Liver (tissue), 9 donors: ENCODE data around the gene XYLT1. TPM values are rescaled to one million over a fixed set of nuclear protein-coding genes. Genes with fewer than 3 reads are reported as not detected.

Experiments used
- DNase-seq: peaks from one replicate; pipeline ENCODE4 v3.0.0-alpha.2; 2017; ENCODE audit warnings: low spot score
- H3K27ac ChIP-seq, 2 donors: one replicate each; pipeline ENCODE4 v1.7.0; 2013; ENCODE audit warnings: inconsistent platforms in 2 of 2, low read length in 2 of 2, control low read depth in 1 of 2, low read depth in 1 of 2, mild to moderate bottlenecking in 1 of 2
- H3K27me3 ChIP-seq, 4 donors: one replicate each; pipeline versions ENCODE4 v1.6.1 to v1.7.0; 2013; ENCODE audit warnings: low read length in 3 of 4, inconsistent platforms in 1 of 4, mild to moderate bottlenecking in 1 of 4, moderate library complexity in 1 of 4; ENCODE audit not compliant: control insufficient read depth in 4 of 4, insufficient read depth in 4 of 4
- H3K36me3 ChIP-seq, 4 donors: one replicate each; pipeline versions ENCODE4 v1.6.1 to v1.7.0; 2013; ENCODE audit warnings: low read length in 3 of 4, mild to moderate bottlenecking in 3 of 4, low read depth in 1 of 4, moderate library complexity in 1 of 4; ENCODE audit not compliant: control insufficient read depth in 4 of 4, insufficient read depth in 3 of 4
- H3K4me1 ChIP-seq, 4 donors: one replicate each; pipeline versions ENCODE4 v1.6.1 to v1.7.0; 2013; ENCODE audit warnings: low read length in 3 of 4, mild to moderate bottlenecking in 3 of 4, moderate library complexity in 1 of 4; ENCODE audit not compliant: control insufficient read depth in 4 of 4, insufficient read depth in 4 of 4
- H3K4me3 ChIP-seq, 3 donors: one replicate each; pipeline versions ENCODE4 v1.6.1 to v1.7.0; 2013; ENCODE audit warnings: low read length in 3 of 3, control low read depth in 1 of 3, low read depth in 1 of 3, mild to moderate bottlenecking in 1 of 3
- H3K9ac ChIP-seq, 2 donors: one replicate each; pipeline ENCODE4 v1.7.0; 2013; ENCODE audit warnings: low read length in 2 of 2, mild to moderate bottlenecking in 2 of 2, moderate library complexity in 2 of 2, control low read depth in 1 of 2, low read depth in 1 of 2
- H3K9me3 ChIP-seq, 4 donors: one replicate each; pipeline versions ENCODE4 v1.6.1 to v1.7.0; 2013; ENCODE audit warnings: low read length in 3 of 4; ENCODE audit not compliant: control insufficient read depth in 4 of 4
- EGR1 ChIP-seq, 2 donors: IDR thresholded peaks; 2 replicates each; pipeline ENCODE4 v1.6.1; 2016 to 2018; ENCODE audit warnings: antibody characterized with exemption in 2 of 2, low read depth in 2 of 2
- FOXA1 ChIP-seq: IDR thresholded peaks from 2 replicates; pipeline ENCODE4 v1.6.1; 2016; ENCODE audit warnings: antibody characterized with exemption
- FOXA2 ChIP-seq: IDR thresholded peaks from 2 replicates; pipeline ENCODE4 v1.6.1; 2016; ENCODE audit warnings: antibody characterized with exemption
- GABPA ChIP-seq, 2 donors: IDR thresholded peaks in 1 of 2; conservative IDR thresholded peaks in 1 of 2; 2 replicates each; pipeline ENCODE4 v1.6.1; 2016; ENCODE audit warnings: antibody characterized with exemption in 2 of 2, mild to moderate bottlenecking in 1 of 2, moderate library complexity in 1 of 2
- HNF4A ChIP-seq, 2 donors: conservative IDR thresholded peaks; 2 replicates each; pipeline ENCODE4 v1.6.1; 2016; ENCODE audit warnings: antibody characterized with exemption in 2 of 2, mild to moderate bottlenecking in 2 of 2
- HNF4G ChIP-seq: IDR thresholded peaks from 2 replicates; pipeline ENCODE4 v1.6.1; 2016; ENCODE audit warnings: antibody characterized with exemption
- JUND ChIP-seq, 2 donors: IDR thresholded peaks; 2 replicates each; pipeline ENCODE4 v1.6.1; 2016; ENCODE audit warnings: antibody characterized with exemption in 2 of 2
- NR2F2 ChIP-seq: IDR thresholded peaks from 2 replicates; pipeline ENCODE4 v1.6.1; 2016; ENCODE audit warnings: antibody characterized with exemption
- SP1 ChIP-seq: IDR thresholded peaks from 2 replicates; pipeline ENCODE4 v1.6.1; 2018; ENCODE audit warnings: antibody characterized with exemption, mild to moderate bottlenecking
- TAF1 ChIP-seq: conservative IDR thresholded peaks from 2 replicates; pipeline ENCODE4 v1.6.1; 2016; ENCODE audit warnings: antibody characterized with exemption, mild to moderate bottlenecking
- YY1 ChIP-seq: IDR thresholded peaks from 2 replicates; pipeline ENCODE4 v1.6.1; 2016; ENCODE audit warnings: antibody characterized with exemption, mild to moderate bottlenecking
- WGBS: extraction: QIAGEN DNeasy Blood & Tissue Kit; methylation state at CpG from one replicate; pipeline ENCODE4 v1.1.7; 2013; 5-methylcytosine and 5-hydroxymethylcytosine counted together
- polyA plus RNA-seq, 2 donors: library from polyadenylated mRNA; stranded (reverse) in 1 of 2; unstranded in 1 of 2; fragments of 200-250 nt in 1 of 2; fragments of >200 nt in 1 of 2; fragmentation: Nextera tagmentation in 1 of 2; extraction: Ambion mirVana in 1 of 2; gene quantifications; one replicate each; pipeline versions ENCODE4 v1.2.1 to v1.2.3, GENCODE V29; 2013 to 2015
- total RNA-seq, 2 donors: library from RNA; depleted of rRNA; stranded (reverse); fragments of >200 nt; gene quantifications; one replicate each; pipeline ENCODE4 v1.2.3, GENCODE V29; 2014
- TF ChIP-seq, protein P1 (sequence below): fragments of 150-350 bp; IDR thresholded peaks from 2 replicates; pipeline ENCODE4 v1.5.1; 2017; ENCODE audit warnings: improper control_type of control experiment, low read depth, low read length; ENCODE audit not compliant: missing input control
- TF ChIP-seq, protein P2 (sequence below): IDR thresholded peaks from 2 replicates; pipeline ENCODE4 v1.6.1; 2016; ENCODE audit warnings: antibody characterized with exemption
- TF ChIP-seq, protein P3 (sequence below): IDR thresholded peaks from 2 replicates; pipeline ENCODE4 v1.6.1; 2016; ENCODE audit warnings: antibody characterized with exemption
- TF ChIP-seq, protein P4 (sequence below): IDR thresholded peaks from 2 replicates; pipeline ENCODE4 v1.6.1; 2016; ENCODE audit warnings: antibody characterized with exemption, mild to moderate bottlenecking
- TF ChIP-seq, protein P5 (sequence below): IDR thresholded peaks from 2 replicates; pipeline ENCODE4 v1.6.1; 2016; ENCODE audit warnings: antibody characterized with exemption
- donor health status: healthy.
- donor health status: healthy.
- donor health status: healthy.
- donor health status: healthy.
- donor health status: healthy.

The XYLT1 gene
- total and polyA plus RNA-seq, 4 donors: 0.25 to 2.3 (median 0.53) TPM

DNA sequence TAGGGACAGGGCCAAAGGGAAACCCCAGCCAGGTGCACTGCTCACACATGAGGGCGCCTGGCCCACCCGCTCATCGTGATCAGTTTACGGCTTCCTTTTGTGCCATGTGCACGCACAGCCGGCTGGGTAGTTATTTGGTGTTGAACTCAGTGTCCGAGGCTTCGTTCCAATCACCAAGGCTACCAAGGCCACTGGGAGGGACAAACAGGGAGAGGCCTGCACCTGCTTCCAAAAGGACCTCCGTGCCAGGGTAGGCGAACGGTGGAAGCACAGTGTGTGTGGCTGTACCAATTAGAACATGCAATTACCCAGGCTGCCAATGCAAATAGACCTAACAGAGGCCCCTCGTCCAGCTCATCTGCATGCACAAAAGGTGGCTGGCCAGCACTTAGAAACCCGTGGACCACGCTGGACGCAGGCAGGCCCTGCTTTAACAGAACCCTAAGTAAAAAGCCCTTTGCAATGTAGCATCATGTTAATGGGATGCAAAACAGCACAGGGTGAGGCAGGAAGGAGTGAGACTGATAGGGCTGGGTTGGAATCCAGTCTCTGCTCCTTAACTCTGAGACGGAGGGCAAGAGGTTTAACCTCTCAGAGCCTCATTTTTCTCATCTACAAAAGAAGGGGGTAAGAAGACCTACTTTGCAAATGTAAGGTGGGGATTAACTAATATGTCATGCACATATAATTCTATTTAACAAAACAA, 204.0 kb downstream of the XYLT1 start:
- no peak overlapping the region for H3K9ac ChIP-seq
- no peak overlapping the region for H3K27ac ChIP-seq
- H3K27me3 ChIP-seq: no peaks in the 10 kb centered on the region
- H3K36me3 ChIP-seq: no peaks in the 10 kb centered on the region
- H3K4me1 ChIP-seq: no peaks in the 10 kb centered on the region
- DNase-seq: no peak
- H3K9me3 ChIP-seq: no peaks in the 10 kb centered on the region
- H3K4me3 ChIP-seq: no peak overlapping the region
- WGBS: 73% methylated on average over 16 of the region's 16 CpGs
- TF ChIP-seq, protein P1, sequence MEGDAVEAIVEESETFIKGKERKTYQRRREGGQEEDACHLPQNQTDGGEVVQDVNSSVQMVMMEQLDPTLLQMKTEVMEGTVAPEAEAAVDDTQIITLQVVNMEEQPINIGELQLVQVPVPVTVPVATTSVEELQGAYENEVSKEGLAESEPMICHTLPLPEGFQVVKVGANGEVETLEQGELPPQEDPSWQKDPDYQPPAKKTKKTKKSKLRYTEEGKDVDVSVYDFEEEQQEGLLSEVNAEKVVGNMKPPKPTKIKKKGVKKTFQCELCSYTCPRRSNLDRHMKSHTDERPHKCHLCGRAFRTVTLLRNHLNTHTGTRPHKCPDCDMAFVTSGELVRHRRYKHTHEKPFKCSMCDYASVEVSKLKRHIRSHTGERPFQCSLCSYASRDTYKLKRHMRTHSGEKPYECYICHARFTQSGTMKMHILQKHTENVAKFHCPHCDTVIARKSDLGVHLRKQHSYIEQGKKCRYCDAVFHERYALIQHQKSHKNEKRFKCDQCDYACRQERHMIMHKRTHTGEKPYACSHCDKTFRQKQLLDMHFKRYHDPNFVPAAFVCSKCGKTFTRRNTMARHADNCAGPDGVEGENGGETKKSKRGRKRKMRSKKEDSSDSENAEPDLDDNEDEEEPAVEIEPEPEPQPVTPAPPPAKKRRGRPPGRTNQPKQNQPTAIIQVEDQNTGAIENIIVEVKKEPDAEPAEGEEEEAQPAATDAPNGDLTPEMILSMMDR: no peak
- TF ChIP-seq EGR1 (IDR thresholded peaks at IDR 0.05; ENCODE audit: low read depth in 2 of 2) (no peak), SP1 (no peak), HNF4A (conservative IDR thresholded peaks at IDR 0.05) (no peak), JUND (IDR thresholded peaks at IDR 0.05) (no peak), NR2F2 (no peak), HNF4G (no peak), TAF1 (no peak)
- TF ChIP-seq, protein P2, sequence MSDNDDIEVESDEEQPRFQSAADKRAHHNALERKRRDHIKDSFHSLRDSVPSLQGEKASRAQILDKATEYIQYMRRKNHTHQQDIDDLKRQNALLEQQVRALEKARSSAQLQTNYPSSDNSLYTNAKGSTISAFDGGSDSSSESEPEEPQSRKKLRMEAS: no peak
- TF ChIP-seq, protein P3, sequence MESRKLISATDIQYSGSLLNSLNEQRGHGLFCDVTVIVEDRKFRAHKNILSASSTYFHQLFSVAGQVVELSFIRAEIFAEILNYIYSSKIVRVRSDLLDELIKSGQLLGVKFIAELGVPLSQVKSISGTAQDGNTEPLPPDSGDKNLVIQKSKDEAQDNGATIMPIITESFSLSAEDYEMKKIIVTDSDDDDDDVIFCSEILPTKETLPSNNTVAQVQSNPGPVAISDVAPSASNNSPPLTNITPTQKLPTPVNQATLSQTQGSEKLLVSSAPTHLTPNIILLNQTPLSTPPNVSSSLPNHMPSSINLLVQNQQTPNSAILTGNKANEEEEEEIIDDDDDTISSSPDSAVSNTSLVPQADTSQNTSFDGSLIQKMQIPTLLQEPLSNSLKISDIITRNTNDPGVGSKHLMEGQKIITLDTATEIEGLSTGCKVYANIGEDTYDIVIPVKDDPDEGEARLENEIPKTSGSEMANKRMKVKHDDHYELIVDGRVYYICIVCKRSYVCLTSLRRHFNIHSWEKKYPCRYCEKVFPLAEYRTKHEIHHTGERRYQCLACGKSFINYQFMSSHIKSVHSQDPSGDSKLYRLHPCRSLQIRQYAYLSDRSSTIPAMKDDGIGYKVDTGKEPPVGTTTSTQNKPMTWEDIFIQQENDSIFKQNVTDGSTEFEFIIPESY: no peak
- TF ChIP-seq, protein P4, sequence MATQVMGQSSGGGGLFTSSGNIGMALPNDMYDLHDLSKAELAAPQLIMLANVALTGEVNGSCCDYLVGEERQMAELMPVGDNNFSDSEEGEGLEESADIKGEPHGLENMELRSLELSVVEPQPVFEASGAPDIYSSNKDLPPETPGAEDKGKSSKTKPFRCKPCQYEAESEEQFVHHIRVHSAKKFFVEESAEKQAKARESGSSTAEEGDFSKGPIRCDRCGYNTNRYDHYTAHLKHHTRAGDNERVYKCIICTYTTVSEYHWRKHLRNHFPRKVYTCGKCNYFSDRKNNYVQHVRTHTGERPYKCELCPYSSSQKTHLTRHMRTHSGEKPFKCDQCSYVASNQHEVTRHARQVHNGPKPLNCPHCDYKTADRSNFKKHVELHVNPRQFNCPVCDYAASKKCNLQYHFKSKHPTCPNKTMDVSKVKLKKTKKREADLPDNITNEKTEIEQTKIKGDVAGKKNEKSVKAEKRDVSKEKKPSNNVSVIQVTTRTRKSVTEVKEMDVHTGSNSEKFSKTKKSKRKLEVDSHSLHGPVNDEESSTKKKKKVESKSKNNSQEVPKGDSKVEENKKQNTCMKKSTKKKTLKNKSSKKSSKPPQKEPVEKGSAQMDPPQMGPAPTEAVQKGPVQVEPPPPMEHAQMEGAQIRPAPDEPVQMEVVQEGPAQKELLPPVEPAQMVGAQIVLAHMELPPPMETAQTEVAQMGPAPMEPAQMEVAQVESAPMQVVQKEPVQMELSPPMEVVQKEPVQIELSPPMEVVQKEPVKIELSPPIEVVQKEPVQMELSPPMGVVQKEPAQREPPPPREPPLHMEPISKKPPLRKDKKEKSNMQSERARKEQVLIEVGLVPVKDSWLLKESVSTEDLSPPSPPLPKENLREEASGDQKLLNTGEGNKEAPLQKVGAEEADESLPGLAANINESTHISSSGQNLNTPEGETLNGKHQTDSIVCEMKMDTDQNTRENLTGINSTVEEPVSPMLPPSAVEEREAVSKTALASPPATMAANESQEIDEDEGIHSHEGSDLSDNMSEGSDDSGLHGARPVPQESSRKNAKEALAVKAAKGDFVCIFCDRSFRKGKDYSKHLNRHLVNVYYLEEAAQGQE: no peak

DNA sequence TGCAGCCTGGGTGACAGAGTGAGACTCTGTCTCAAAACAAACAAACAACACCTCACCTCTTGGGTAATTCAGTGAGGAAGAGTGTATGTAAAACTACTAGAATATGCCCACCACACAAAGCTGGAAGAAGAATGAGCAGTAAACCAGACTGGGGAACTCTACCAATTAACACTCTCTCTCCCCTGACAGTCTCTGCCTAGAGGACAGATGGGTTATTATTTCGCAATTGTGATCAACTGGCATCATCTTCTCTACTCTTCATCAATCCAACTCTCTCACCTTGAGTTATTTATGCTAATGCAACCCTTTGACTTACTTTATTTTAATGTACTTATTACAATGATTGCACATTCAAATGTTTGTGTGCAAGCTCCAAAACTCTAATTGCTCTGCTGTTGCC, 205.6 kb downstream of the XYLT1 start:
- DNase-seq: no peak
- H3K27me3 ChIP-seq: no peaks in the 10 kb centered on the region
- no peaks in the 10 kb centered on the region for H3K36me3 ChIP-seq
- H3K4me3 ChIP-seq: no peak overlapping the region
- no peak overlapping the region for H3K9ac ChIP-seq
- WGBS: 86% methylated on average over 1 of the region's 1 CpG
- H3K4me1 ChIP-seq: no peaks in the 10 kb centered on the region
- H3K9me3 ChIP-seq: no peaks in the 10 kb centered on the region
- H3K27ac ChIP-seq: no peak overlapping the region
- no peak for TF ChIP-seq HNF4A (conservative IDR thresholded peaks at IDR 0.05)
- TF ChIP-seq EGR1 (IDR thresholded peaks at IDR 0.05; ENCODE audit: low read depth in 2 of 2): no peak
- TF ChIP-seq SP1: no peak
- no peak for TF ChIP-seq FOXA2
- TF ChIP-seq, protein P4: no peak
- TF ChIP-seq HNF4G: no peak
- TF ChIP-seq, protein P5, sequence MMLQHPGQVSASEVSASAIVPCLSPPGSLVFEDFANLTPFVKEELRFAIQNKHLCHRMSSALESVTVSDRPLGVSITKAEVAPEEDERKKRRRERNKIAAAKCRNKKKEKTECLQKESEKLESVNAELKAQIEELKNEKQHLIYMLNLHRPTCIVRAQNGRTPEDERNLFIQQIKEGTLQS: no peak
- no peak for TF ChIP-seq GABPA (IDR thresholded peaks at IDR 0.05 in 1 of 2, conservative IDR thresholded peaks at IDR 0.05 in 1 of 2)
- no peak for TF ChIP-seq NR2F2
- TF ChIP-seq, protein P3: no peak
- TF ChIP-seq, protein P2: no peak
- no peak for TF ChIP-seq YY1
- TF ChIP-seq TAF1: no peak
- no peak for TF ChIP-seq FOXA1
